PC-3 (cell line): ENCODE measurements around the gene EFTUD2. TPM values are rescaled to one million over a fixed set of nuclear protein-coding genes. Genes with fewer than 3 reads are reported as not detected.

Experiments used
- ATAC-seq: fragments of 200-7000 bp; cut with Tn5 transposase; 2 replicates; pipeline ENCODE4 v1.9.1; 2020; ENCODE audit warnings: mild to moderate bottlenecking, moderate library complexity
- BruUV-seq: library from RNA; stranded (reverse); fragments of 400-500 nt; replicated peaks from 2 replicates; lab custom pipeline; 2021; lab: Mats Ljungman, UMichigan
- CTCF ChIA-PET: fragments of 300-600 bp; sonication (Branson Sonifier 250); formaldehyde crosslinking; loops from one replicate; lab custom pipeline; 2022; ENCODE audit warnings: antibody characterized with exemption; lab: Charles Lee
- POLR2A ChIA-PET: fragments of 300-600 bp; sonication (Branson Sonifier 250); formaldehyde crosslinking; loops from one replicate; lab custom pipeline; 2022; ENCODE audit warnings: antibody characterized with exemption; ENCODE audit not compliant: unreplicated experiment; lab: Charles Lee
- DNase-seq: peaks from one replicate; pipeline ENCODE4 v3.0.0-alpha.2; 2015
- H2AFZ ChIP-seq: fragments of 300-600 bp; sonication (generic); 2 replicates; pipeline ENCODE4 v1.6.0; 2016; ENCODE audit warnings: antibody characterized with exemption, low read length
- H3F3A ChIP-seq: fragments of 300-600 bp; sonication (generic); one replicate; pipeline ENCODE4 v1.6.0; 2017; ENCODE audit warnings: antibody characterized with exemption, low read length, control low read depth, mild to moderate bottlenecking; ENCODE audit not compliant: unreplicated experiment
- H3K27ac ChIP-seq: fragments of 300-600 bp; sonication (generic); 2 replicates; pipeline ENCODE4 v1.5.1; 2016; ENCODE audit warnings: mild to moderate bottlenecking, low read length
- H3K27me3 ChIP-seq: fragments of 300-600 bp; sonication (generic); 2 replicates; pipeline ENCODE4 v1.6.1; 2016; ENCODE audit warnings: low read length, mixed read lengths
- H3K36me3 ChIP-seq: fragments of 300-600 bp; sonication (generic); 2 replicates; pipeline ENCODE4 v1.6.1; 2016; ENCODE audit warnings: low read depth, mixed run types, low read length, mixed read lengths
- H3K4me1 ChIP-seq: fragments of 300-600 bp; sonication (generic); 2 replicates; pipeline ENCODE4 v1.5.1; 2016; ENCODE audit warnings: low read length; ENCODE audit not compliant: insufficient read depth
- H3K4me2 ChIP-seq: fragments of 300-600 bp; sonication (generic); 2 replicates; pipeline ENCODE4 v1.6.0; 2016; ENCODE audit warnings: low read length
- H3K4me3 ChIP-seq: fragments of 300-600 bp; sonication (generic); 2 replicates; pipeline ENCODE4 v1.5.1; 2016; ENCODE audit warnings: mild to moderate bottlenecking, low read length, mixed read lengths
- H3K79me2 ChIP-seq: fragments of 300-600 bp; sonication (generic); 2 replicates; pipeline ENCODE4 v1.6.1; 2017; ENCODE audit warnings: low read length, mixed read lengths
- H3K9ac ChIP-seq: fragments of 300-600 bp; sonication (generic); 2 replicates; pipeline ENCODE4 v1.6.0; 2016; ENCODE audit warnings: mild to moderate bottlenecking, low read length
- H3K9me2 ChIP-seq: fragments of 300-600 bp; sonication (generic); replicated peaks from 2 replicates; pipeline ENCODE4 v1.6.1; 2016; ENCODE audit warnings: mixed run types, low read length, mixed read lengths
- H3K9me3 ChIP-seq: fragments of 300-600 bp; sonication (generic); 2 replicates; pipeline ENCODE4 v1.6.1; 2016; ENCODE audit warnings: low read length, mixed read lengths
- H4K20me1 ChIP-seq: fragments of 300-600 bp; sonication (generic); 2 replicates; pipeline ENCODE4 v1.6.1; 2016; ENCODE audit warnings: low read length, mixed read lengths
- EZH2 ChIP-seq: fragments of 300-600 bp; sonication (generic); IDR thresholded peaks from one replicate; pipeline ENCODE4 v1.6.1; 2017; ENCODE audit warnings: antibody characterized with exemption, mild to moderate bottlenecking, low read length; ENCODE audit not compliant: unreplicated experiment
- EZH2phosphoT487 ChIP-seq: fragments of 300-600 bp; sonication (generic); IDR thresholded peaks from 2 replicates; pipeline ENCODE4 v1.6.1; 2018; ENCODE audit warnings: mild to moderate bottlenecking, antibody characterized with exemption, low read length, borderline replicate concordance
- intact Hi-C: fragments of 100-400 bp; cut with micrococcal nuclease; formaldehyde crosslinking; loops from 2 replicates; pipeline ENCODE4 v1.9.0; 2023
- total RNA-seq: library from RNA; depleted of rRNA; stranded (reverse); fragments of >200 nt; gene quantifications from 2 replicates; pipeline ENCODE4 v1.2.3, GENCODE V29; 2014
- TF ChIP-seq, protein P1 (sequence below): fragments of 300-600 bp; sonication (generic); conservative IDR thresholded peaks from 2 replicates; pipeline ENCODE4 v1.5.1; 2017; ENCODE audit warnings: antibody characterized with exemption, low read depth, mild to moderate bottlenecking, low read length

The EFTUD2 gene
- total RNA-seq, 1 experiment from 2014 or later: 227 TPM

DNA sequence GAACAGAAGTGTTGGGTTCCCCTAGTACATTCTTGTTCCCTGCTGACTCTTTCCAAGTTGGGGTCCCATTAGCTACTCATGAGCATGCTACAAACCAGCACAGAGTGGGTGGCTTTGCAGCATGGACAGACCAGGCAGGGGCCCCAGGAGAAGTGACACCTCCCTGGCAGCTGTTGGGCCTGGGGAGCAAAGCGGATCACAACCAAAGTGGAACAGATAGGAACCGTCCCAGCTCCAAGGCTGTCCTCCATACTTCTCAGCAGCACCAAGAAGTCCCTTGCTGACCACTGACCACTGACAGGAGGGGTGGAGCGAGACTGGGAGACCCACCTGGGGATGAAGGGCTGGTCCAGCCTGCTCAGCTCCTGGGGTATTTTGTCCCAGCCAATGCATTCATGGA is 28.5 kb upstream of the EFTUD2 start:
- CTCF ChIA-PET: no interaction called here
- intact Hi-C loops: no loop called here
- TF ChIP-seq, protein P1, sequence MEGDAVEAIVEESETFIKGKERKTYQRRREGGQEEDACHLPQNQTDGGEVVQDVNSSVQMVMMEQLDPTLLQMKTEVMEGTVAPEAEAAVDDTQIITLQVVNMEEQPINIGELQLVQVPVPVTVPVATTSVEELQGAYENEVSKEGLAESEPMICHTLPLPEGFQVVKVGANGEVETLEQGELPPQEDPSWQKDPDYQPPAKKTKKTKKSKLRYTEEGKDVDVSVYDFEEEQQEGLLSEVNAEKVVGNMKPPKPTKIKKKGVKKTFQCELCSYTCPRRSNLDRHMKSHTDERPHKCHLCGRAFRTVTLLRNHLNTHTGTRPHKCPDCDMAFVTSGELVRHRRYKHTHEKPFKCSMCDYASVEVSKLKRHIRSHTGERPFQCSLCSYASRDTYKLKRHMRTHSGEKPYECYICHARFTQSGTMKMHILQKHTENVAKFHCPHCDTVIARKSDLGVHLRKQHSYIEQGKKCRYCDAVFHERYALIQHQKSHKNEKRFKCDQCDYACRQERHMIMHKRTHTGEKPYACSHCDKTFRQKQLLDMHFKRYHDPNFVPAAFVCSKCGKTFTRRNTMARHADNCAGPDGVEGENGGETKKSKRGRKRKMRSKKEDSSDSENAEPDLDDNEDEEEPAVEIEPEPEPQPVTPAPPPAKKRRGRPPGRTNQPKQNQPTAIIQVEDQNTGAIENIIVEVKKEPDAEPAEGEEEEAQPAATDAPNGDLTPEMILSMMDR: no peak
- TF ChIP-seq EZH2phosphoT487 (no peak), EZH2 (no peak)
- no peaks in the 10 kb centered on the region for H3K9me3 ChIP-seq
- no peak for DNase-seq
- H3K4me1 ChIP-seq: 0 out of 2 replicates have a peak, but pooled peaks cover 3% of the 10 kb centered on the region
- no TSS peak for BruUV-seq
- no peaks in the 10 kb centered on the region for H3K27me3 ChIP-seq
- no peak overlapping the region for H3K27ac ChIP-seq
- no peaks in the 10 kb centered on the region for H3K79me2 ChIP-seq
- H3K9me2 ChIP-seq: no peaks in the 10 kb centered on the region
- ATAC-seq: no peak
- no peak overlapping the region for H3K4me2 ChIP-seq
- POLR2A ChIA-PET: no interaction called here
- H3K4me3 ChIP-seq: no peak overlapping the region
- H3F3A ChIP-seq: peaks cover 7% of the 10 kb centered on the region
- no peaks in the 10 kb centered on the region for H4K20me1 ChIP-seq
- H2AFZ ChIP-seq: no peak overlapping the region
- no peak overlapping the region for H3K9ac ChIP-seq
- H3K36me3 ChIP-seq: peaks cover 71% of the 10 kb centered on the region

DNA sequence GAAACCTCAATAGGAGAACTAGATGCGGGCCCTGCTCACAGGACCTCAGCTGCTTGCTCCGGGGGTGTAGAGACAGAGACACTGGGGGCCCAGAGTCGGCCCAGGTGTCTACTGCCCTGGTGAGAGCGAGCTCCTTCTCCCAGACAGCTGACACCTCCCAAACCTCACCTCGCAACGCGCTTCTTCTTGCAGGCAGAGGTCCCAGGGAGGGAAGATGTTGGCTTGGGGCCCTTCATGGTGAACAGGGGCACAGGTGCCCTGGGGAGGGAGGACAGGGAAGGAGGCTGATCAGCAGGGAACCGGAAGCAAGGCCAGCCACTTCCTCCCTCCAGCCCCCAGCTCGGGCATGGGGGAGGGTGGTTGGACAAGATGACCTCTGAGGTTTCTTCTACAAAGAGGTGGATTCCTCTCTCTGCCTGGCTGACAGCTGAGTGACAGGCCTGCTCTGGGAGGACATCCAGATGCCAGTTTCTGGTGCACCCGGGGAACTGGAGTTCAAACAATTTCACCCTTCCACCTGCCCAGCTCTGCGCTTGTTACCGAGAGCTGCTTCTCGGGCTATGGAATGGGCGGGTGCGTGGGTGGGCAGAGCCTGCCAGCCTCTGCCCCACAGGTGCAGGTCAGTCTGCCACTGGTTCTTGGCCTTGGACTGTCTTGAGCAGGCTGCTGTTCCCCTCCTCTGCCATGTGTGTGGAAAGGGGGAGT is 27.7 kb upstream of the EFTUD2 start:
- ChIA-PET POLR2A (no interaction called here), CTCF (no interaction called here)
- DNase-seq (no peak), ATAC-seq (no peak)
- H3K4me2 ChIP-seq: no peak overlapping the region
- H3K36me3 ChIP-seq: peaks cover 64% of the 10 kb centered on the region
- no peak overlapping the region for H2AFZ ChIP-seq
- intact Hi-C loops: no loop called here
- H3K9me2 ChIP-seq: no peaks in the 10 kb centered on the region
- no peak overlapping the region for H3K4me3 ChIP-seq
- TF ChIP-seq EZH2phosphoT487 (no peak), EZH2 (no peak)
- TF ChIP-seq, protein P1: no peak
- no peak overlapping the region for H3K9ac ChIP-seq
- 0 out of 2 replicates have a peak, but pooled peaks cover 3% of the 10 kb centered on the region for H3K4me1 ChIP-seq
- H3K79me2 ChIP-seq: no peaks in the 10 kb centered on the region
- H3K27ac ChIP-seq: no peak overlapping the region
- no peaks in the 10 kb centered on the region for H3K9me3 ChIP-seq
- H4K20me1 ChIP-seq: no peaks in the 10 kb centered on the region
- no TSS peak for BruUV-seq
- H3F3A ChIP-seq: peaks cover 7% of the 10 kb centered on the region
- H3K27me3 ChIP-seq: no peaks in the 10 kb centered on the region
